Cardiac muscle cell (in vitro differentiated cells and primary cell): ENCODE data around the gene AADAC. TPM values are rescaled to one million over a fixed set of nuclear protein-coding genes. Genes with fewer than 3 reads are reported as not detected.
"Not testable (repeated sequence)": the region's sequence is repeated elsewhere in the genome, so short reads cannot be mapped to it uniquely, and the experiment has no call there.

Experiments
- DNase-seq, 2 donors: peaks; one replicate each; pipeline versions ENCODE4 v3.0.0 to v3.0.0-alpha.2; 2010 to 2017; ENCODE audit warnings: low read depth in 1 of 2, low spot score in 1 of 2
- H3K27ac ChIP-seq: fragments of 200-600 bp; sonication (generic); 2 replicates; pipeline ENCODE4 v1.5.1; 2016
- H3K27me3 ChIP-seq: fragments of 200-600 bp; sonication (generic); 2 replicates; pipeline ENCODE4 v1.6.0; 2016; ENCODE audit warnings: control low read depth
- H3K36me3 ChIP-seq: fragments of 200-600 bp; sonication (generic); 2 replicates; pipeline ENCODE4 v1.5.1; 2016; ENCODE audit warnings: control low read depth
- H3K4me1 ChIP-seq: fragments of 200-600 bp; sonication (generic); 2 replicates; pipeline ENCODE4 v1.8.1; 2017; ENCODE audit warnings: low read depth, mild to moderate bottlenecking, mixed run types
- H3K4me3 ChIP-seq: fragments of 200-600 bp; sonication (generic); 2 replicates; pipeline ENCODE4 v1.5.1; 2016; ENCODE audit warnings: mild to moderate bottlenecking
- H3K9me3 ChIP-seq: fragments of 200-600 bp; sonication (generic); 2 replicates; pipeline ENCODE4 v1.5.1; 2017; ENCODE audit warnings: low read depth, mild to moderate bottlenecking, control low read depth
- polyA plus RNA-seq: library from polyadenylated mRNA; unstranded; fragments of >200 nt; fragmentation: Nextera tagmentation; extraction: Ambion mirVana; gene quantifications from 2 replicates; pipeline ENCODE4 v1.2.1, GENCODE V29; 2016
- total RNA-seq: library from RNA; depleted of rRNA; stranded (reverse); fragments of >200 nt; gene quantifications from 2 replicates; pipeline ENCODE4 v1.2.3, GENCODE V29; 2016
- TF ChIP-seq, protein P1 (sequence below): IDR thresholded peaks from 2 replicates; pipeline ENCODE4 v1.5.1; 2012; ENCODE audit warnings: low read depth, mild to moderate bottlenecking, low read length

The AADAC gene, protein sequence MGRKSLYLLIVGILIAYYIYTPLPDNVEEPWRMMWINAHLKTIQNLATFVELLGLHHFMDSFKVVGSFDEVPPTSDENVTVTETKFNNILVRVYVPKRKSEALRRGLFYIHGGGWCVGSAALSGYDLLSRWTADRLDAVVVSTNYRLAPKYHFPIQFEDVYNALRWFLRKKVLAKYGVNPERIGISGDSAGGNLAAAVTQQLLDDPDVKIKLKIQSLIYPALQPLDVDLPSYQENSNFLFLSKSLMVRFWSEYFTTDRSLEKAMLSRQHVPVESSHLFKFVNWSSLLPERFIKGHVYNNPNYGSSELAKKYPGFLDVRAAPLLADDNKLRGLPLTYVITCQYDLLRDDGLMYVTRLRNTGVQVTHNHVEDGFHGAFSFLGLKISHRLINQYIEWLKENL
- total RNA-seq (not detected in 2 replicates), polyA plus RNA-seq (0.12 TPM in 1 of 2 replicates, not detected in the other)

DNA sequence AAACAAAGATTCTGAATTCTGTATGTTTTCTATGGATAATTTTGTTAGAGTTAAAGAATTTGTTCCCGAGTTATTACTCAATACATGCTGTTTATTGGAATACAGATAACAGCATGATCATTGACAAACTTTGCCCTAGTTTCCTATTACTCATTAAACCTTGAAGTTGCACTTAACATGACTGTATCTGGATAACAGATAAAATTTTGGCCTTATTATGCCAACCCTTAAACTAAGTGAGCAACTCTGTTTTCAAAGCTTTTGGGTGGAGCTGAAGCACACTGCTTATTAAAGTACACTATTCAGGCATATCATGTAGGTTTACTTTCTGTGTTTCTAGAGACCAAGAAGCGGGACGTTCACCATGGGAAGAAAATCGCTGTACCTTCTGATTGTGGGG is at the start of gene AADAC:
TSS of gene AADAC (plus strand) at position 318 of the 400 bp plus-strand sequence. CDS start at position 365, 47 bp downstream.
- H3K9me3 ChIP-seq = no peaks in the 10 kb centered on the region
- H3K27ac ChIP-seq = no peak within 1 kb of the TSS
- DNase-seq = peak in 1 of 2 donors; percentile 44
- H3K4me3 ChIP-seq = no peak within 1 kb of the TSS
- no peaks in the 10 kb centered on the region for H3K36me3 ChIP-seq
- TF ChIP-seq, protein P1, sequence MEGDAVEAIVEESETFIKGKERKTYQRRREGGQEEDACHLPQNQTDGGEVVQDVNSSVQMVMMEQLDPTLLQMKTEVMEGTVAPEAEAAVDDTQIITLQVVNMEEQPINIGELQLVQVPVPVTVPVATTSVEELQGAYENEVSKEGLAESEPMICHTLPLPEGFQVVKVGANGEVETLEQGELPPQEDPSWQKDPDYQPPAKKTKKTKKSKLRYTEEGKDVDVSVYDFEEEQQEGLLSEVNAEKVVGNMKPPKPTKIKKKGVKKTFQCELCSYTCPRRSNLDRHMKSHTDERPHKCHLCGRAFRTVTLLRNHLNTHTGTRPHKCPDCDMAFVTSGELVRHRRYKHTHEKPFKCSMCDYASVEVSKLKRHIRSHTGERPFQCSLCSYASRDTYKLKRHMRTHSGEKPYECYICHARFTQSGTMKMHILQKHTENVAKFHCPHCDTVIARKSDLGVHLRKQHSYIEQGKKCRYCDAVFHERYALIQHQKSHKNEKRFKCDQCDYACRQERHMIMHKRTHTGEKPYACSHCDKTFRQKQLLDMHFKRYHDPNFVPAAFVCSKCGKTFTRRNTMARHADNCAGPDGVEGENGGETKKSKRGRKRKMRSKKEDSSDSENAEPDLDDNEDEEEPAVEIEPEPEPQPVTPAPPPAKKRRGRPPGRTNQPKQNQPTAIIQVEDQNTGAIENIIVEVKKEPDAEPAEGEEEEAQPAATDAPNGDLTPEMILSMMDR = no peak
- H3K4me1 ChIP-seq = no peaks in the 10 kb centered on the region
- H3K27me3 ChIP-seq = no peaks in the 10 kb centered on the region

DNA sequence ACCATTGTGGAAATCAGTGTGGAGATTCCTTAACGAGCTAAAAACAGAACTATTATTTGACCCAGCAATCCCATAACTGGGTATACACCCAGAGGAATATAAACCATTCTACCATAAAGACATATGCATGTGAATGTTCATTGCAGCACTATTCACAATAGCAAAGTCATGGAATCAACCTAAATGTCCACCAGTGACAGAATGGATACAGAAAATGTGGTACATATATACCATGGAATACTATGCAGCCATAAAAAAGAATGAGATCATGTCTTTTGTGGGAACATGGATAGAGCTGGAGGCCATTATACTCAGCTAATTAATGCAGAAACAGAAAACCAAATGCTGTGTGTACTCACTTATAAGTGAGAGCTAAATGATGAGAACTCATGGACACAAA is 49.2 kb upstream of the AADAC start:
- H3K4me1 ChIP-seq, DNase-seq, H3K9me3 ChIP-seq, H3K36me3 ChIP-seq, H3K4me3 ChIP-seq, H3K27me3 ChIP-seq, H3K27ac ChIP-seq: not testable (repeated sequence)

DNA sequence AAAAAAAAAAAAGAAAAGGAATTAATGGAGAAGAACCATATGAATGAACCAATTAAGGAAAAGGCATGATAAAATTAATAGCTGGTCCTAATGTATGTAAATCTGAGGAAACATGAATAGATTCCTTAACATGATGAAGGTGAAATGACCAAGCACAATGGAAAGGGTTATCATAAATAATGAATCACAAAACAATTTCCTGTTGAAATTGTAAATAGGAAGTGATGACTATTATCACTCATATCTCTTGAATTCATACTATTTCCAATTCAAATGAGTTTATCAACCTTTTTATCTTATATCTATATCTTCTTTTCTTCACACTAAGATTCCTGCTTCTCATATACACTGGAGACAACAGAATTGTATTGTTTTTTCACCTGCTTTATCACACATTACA is 48.2 kb upstream of the AADAC start:
- Histone ChIP-seq H3K27ac (no peak overlapping the region), H3K27me3 (no peaks in the 10 kb centered on the region), H3K36me3 (no peaks in the 10 kb centered on the region), H3K9me3 (no peaks in the 10 kb centered on the region), H3K4me1 (no peaks in the 10 kb centered on the region), H3K4me3 (no peak overlapping the region)
- TF ChIP-seq, protein P1 = no peak
- DNase-seq = no peak

DNA sequence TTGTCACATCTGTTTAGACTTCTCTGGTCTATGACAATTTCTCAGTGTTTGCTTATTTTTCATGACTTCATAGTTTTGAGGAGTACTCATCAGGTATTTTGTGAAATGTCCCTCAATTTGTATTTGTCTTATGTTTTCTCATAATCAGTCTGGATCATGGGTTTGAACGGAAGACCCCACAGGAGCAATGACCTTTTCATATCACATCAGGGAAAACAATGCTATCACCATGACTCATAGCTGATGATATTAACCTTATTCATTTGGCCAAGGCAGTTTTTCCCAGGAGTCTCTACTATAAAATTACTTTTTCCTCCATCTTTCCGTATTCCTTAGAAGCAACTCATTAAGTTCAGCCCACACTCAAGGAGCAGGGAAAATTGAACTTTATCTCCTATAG is 47.5 kb upstream of the AADAC start:
- Histone ChIP-seq H3K36me3 (no peaks in the 10 kb centered on the region), H3K27ac (no peak overlapping the region), H3K4me1 (no peaks in the 10 kb centered on the region), H3K27me3 (no peaks in the 10 kb centered on the region), H3K9me3 (no peaks in the 10 kb centered on the region), H3K4me3 (no peak overlapping the region)
- TF ChIP-seq, protein P1 = no peak
- peak in 1 of 2 donors; percentile 56 for DNase-seq

DNA sequence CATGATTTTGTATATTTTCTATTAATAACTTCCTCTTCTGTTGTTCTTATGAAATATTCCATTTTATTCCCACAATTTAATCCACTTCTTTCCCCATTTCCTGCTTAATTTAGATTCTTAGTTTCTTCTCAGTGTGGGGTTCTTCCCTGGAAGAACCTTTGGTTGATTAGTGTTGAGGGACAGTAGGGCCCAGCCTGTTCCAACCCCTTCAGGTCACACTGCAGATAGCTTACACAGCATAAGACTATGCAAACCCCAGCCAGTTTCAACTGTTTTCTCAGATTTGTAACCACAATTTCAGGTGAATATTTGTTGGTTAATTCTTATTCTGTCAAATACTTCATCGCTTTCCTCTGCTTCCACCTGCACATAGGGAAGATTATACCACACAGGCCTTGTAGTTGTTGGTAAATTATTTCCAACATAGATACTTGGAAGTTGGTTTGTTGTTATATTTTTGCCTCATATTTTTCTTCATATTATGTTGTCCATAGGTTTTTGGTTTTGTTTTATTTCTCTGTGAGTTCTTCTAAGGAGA is 45.5 kb upstream of the AADAC start:
- Histone ChIP-seq H3K4me3 (no peak overlapping the region), H3K4me1 (no peaks in the 10 kb centered on the region), H3K9me3 (no peaks in the 10 kb centered on the region), H3K27ac (no peak overlapping the region), H3K27me3 (no peaks in the 10 kb centered on the region), H3K36me3 (no peaks in the 10 kb centered on the region)
- no peak for DNase-seq
- TF ChIP-seq, protein P1 = no peak

DNA sequence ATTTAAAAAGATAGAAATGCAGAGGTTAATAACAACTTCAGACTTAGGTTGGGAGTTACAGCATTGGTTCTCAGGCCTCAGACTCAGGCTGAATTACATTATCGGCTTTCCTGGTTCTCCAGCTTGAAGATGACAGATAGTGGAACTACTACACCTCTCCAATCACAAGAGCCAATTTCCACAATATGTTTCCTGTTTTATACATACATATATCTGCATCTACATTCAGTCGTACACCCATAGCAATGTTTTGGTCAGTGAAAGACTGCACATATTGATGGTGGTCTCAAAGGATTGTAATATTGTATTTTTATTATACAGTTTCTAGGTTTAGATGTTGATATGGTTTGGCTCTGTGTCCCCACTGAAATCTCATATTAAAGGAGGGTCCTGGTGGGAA is 44.7 kb upstream of the AADAC start:
- no peak for DNase-seq
- TF ChIP-seq, protein P1 = no peak
- no peak overlapping the region for H3K27ac ChIP-seq

More for the DNA sequence above, 44.7 kb upstream of the AADAC start:
- H3K4me3 ChIP-seq = no peak overlapping the region
- H3K9me3 ChIP-seq = no peaks in the 10 kb centered on the region
- H3K4me1 ChIP-seq = no peaks in the 10 kb centered on the region
- no peaks in the 10 kb centered on the region for H3K27me3 ChIP-seq
- no peaks in the 10 kb centered on the region for H3K36me3 ChIP-seq
